Immature natural killer cell (primary cell): ENCODE data around the gene CD72. TPM values are rescaled to one million over a fixed set of nuclear protein-coding genes. Genes with fewer than 3 reads are reported as not detected.
"Not testable (repeated sequence)": the region's sequence is repeated elsewhere in the genome, so short reads cannot be mapped to it uniquely, and the experiment has no call there.

Experiments
- DNase-seq, 3 donors: peaks; one replicate each; pipeline ENCODE4 v3.0.0; 2022; ENCODE audit warnings: mixed read lengths in 1 of 3
- H3K27ac Mint-ChIP-seq, 6 donors: one replicate each; pipeline ENCODE4 v1.8.0; 2020; ENCODE audit warnings: mixed read lengths in 6 of 6, mild to moderate bottlenecking in 5 of 6, inconsistent platforms in 4 of 6, moderate library complexity in 3 of 6
- H3K27me3 Mint-ChIP-seq, 3 donors: one replicate each; pipeline ENCODE4 v1.8.0; 2020 to 2021; ENCODE audit warnings: low read depth in 3 of 3, mild to moderate bottlenecking in 3 of 3, mixed read lengths in 3 of 3, moderate library complexity in 3 of 3, inconsistent platforms in 1 of 3
- H3K36me3 Mint-ChIP-seq, 3 donors: one replicate each; pipeline ENCODE4 v1.8.0; 2020; ENCODE audit warnings: mixed read lengths in 3 of 3, inconsistent platforms in 2 of 3, mild to moderate bottlenecking in 2 of 3
- H3K4me1 Mint-ChIP-seq, 2 donors: one replicate each; pipeline ENCODE4 v1.8.0; 2020; ENCODE audit warnings: inconsistent platforms in 2 of 2, mild to moderate bottlenecking in 2 of 2, mixed read lengths in 2 of 2, moderate library complexity in 1 of 2
- H3K4me3 Mint-ChIP-seq, 5 donors: one replicate each; pipeline ENCODE4 v1.8.0; 2020; ENCODE audit warnings: mild to moderate bottlenecking in 5 of 5, mixed read lengths in 5 of 5, inconsistent platforms in 3 of 5, moderate library complexity in 3 of 5
- H3K9me3 Mint-ChIP-seq, 6 donors: one replicate each; pipeline ENCODE4 v1.8.0; 2020; ENCODE audit warnings: mild to moderate bottlenecking in 6 of 6, mixed read lengths in 6 of 6, inconsistent platforms in 4 of 6, moderate library complexity in 3 of 6
- polyA plus RNA-seq, 3 donors: library from polyadenylated mRNA; unstranded; fragments of 300-500 nt; fragmentation: Illumina TruSeq; gene quantifications; one replicate each; pipeline ENCODE4 v1.2.3, GENCODE V29; 2021

CD72 gene
- polyA plus RNA-seq, 3 donors from 2014 or later: 6.2 to 18.4 (median 10.1) TPM

DNA sequence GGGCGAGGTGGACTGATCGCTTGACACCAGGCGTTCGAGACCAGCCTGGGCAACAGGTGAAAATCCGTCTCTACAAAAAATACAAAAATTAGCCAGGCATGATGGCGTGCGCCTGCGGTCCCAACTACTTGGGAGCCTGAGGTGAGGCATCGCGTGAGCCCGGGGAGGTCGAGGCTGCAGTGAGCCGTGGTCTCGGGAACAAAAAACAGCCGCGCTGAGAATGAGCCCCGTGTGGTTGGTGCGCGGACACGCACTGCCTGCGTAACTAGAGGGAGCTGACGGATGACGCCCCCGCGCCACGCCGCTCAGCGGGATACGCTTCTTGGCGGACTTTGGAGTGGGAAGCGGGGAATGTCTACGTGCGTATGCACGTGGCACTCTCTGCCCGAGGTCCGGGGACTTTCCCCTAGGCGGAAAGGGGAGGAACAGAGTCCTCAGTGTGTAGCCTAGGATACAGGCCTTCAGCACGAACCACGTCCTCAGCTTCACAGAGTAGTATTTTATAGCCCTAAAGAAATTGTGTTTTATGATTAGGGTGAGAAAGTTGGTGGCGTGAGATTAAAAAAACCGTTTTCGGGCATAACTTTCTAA lies 39.4 kb upstream of the CD72 start, which contains the start of gene RMRP:
Gene RMRP (minus strand): TSS at position 474 of the 591 bp plus-strand sequence.
- Mint-ChIP-seq H3K27ac (peak within 1 kb of the TSS; percentile 97 to 100 (median 99)), H3K36me3 (peaks cover 13 to 24% (median 23%) of the 10 kb centered on the region in 3 donors), H3K27me3 (peaks cover 11 to 30% (median 26%) of the 10 kb centered on the region in 3 donors), H3K4me1 (peaks cover 63 to 71% of the 10 kb centered on the region in 2 donors), H3K9me3 (peaks cover 0 to 5% (median 3%) of the 10 kb centered on the region in 6 donors), H3K4me3 (peak within 1 kb of the TSS; percentile 81 to 91 (median 89))
- DNase-seq: peak; percentile 90 to 94 (median 93)

GRCh38 chr9:35656831-35657545 lies 38.8 kb upstream of the CD72 start:
- Mint-ChIP-seq H3K36me3 (peaks cover 12 to 23% (median 23%) of the 10 kb centered on the region in 3 donors), H3K27me3 (peaks cover 11 to 30% (median 24%) of the 10 kb centered on the region in 3 donors), H3K9me3 (peaks cover 0 to 5% (median 3%) of the 10 kb centered on the region in 6 donors), H3K4me1 (peaks cover 56 to 65% of the 10 kb centered on the region in 2 donors), H3K27ac (peak overlapping the region; percentile 97 to 100 (median 99)), H3K4me3 (peak overlapping the region; percentile 81 to 91 (median 87))
- DNase-seq: no peak

DNA sequence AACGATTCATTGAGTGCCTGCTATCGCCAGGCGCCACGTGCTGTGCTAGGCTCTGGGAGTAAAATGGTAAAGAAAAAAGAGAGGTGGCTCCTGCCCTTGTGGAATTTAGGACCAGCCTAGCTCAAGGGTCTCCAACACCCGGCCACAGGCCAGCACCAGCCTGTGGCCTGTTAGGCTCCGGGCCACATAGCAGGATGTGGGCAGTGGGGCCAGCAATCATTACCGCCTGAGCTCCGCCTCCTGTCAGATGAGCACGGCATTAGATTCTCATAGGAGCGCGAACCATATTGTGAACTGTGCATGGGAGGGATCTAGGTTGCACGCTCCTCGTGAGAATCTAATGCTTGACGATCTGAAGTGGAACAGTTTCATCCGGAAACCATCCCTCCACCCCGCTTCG lies 38.1 kb upstream of the CD72 start:
- Mint-ChIP-seq H3K4me1 (peaks cover 51 to 61% of the 10 kb centered on the region in 2 donors), H3K4me3 (peak overlapping the region; percentile 81 to 91 (median 87)), H3K36me3 (peaks cover 8 to 19% (median 19%) of the 10 kb centered on the region in 3 donors), H3K27ac (peak overlapping the region; percentile 97 to 100 (median 99)), H3K9me3 (peaks cover 0 to 5% (median 3%) of the 10 kb centered on the region in 6 donors), H3K27me3 (peaks cover 11 to 30% (median 24%) of the 10 kb centered on the region in 3 donors)
- peak; percentile 46 to 50 (median 48) for DNase-seq

GRCh38 chr9:35653611-35654010 lies 35.4 kb upstream of the CD72 start:
- no peak overlapping the region for H3K4me3 Mint-ChIP-seq

DNA sequence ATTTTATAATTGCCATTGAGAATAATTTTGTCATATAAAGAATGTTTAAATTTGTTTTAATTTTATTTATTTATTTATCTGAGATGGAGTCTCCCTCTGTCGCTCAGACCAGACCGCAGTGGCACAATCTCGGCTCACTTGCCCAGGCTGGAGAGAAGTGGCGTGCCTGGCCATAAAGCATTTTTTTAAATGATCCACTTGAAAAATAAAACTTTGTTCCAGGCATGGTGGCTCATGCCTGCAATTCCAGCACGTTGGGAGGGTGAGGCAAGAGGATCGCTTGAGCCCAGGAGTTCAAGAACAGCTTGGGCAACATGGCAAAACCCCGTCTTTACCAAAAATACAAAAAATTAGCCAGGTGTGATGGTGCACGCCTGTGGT lies 34.6 kb upstream of the CD72 start:
- Mint-ChIP-seq H3K4me1 (peaks cover 47 to 54% of the 10 kb centered on the region in 2 donors), H3K27ac (no peak overlapping the region), H3K4me3 (no peak overlapping the region), H3K36me3 (no peaks in the 10 kb centered on the region), H3K27me3 (peaks cover 8 to 16% (median 14%) of the 10 kb centered on the region in 3 donors), H3K9me3 (peaks cover 0 to 2% (median 1%) of the 10 kb centered on the region in 6 donors)
- no peak for DNase-seq

More at GRCh38 chr9:35653611-35654010, 35.4 kb upstream of the CD72 start:
- Mint-ChIP-seq H3K36me3 (no peaks in the 10 kb centered on the region), H3K27me3 (peaks cover 13 to 21% (median 20%) of the 10 kb centered on the region in 3 donors), H3K4me1 (peaks cover 41 to 50% of the 10 kb centered on the region in 2 donors), H3K9me3 (peaks cover 0 to 5% (median 3%) of the 10 kb centered on the region in 6 donors), H3K27ac (no peak overlapping the region)
- DNase-seq: no peak

DNA sequence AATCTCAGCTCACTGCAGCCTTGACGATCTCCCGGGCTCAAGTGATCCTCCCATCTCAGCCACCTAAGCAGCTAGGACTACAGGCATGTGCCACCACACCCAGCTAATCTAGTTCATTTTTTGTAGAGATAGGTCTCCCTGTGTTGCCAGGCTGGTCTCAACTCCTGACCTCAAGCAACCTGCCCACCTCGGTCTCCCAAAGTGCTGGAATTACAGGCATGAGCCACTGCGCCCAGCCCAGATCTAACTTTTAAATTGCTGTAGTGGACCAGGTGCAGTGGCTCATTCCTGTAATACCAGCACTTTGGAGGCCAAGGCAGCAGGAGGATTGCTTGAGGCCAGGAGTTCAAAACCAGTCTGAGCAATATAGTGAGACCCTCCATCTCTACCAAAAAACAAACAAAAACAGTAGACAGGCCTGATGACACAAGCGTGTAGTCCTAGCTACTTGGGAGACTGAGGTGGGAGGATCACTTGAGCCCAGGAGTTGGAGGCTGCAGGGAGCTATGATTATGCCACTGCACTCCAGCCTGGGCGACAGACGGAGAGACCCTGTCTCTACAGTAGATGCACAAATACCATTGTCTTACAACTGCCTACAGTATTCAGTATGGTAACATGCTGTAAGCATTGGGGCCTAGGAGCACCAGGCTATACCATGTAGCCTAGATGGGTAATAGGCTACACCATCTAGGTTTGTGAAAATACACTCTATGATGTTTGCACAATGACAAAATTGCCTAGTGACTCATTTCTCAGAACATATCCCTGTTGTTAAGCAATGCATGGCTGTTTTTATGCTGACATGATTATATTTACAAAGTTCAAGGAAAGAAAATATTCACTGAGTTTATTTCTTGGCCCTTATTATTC lies 34.0 kb upstream of the CD72 start:
- H3K4me3 Mint-ChIP-seq: no peak overlapping the region
- H3K36me3 Mint-ChIP-seq: no peaks in the 10 kb centered on the region
- no peak for DNase-seq
- H3K27ac Mint-ChIP-seq: no peak overlapping the region
- H3K9me3 Mint-ChIP-seq: no peaks in the 10 kb centered on the region
- peaks cover 47 to 54% of the 10 kb centered on the region in 2 donors for H3K4me1 Mint-ChIP-seq
- peaks cover 8 to 16% (median 14%) of the 10 kb centered on the region in 3 donors for H3K27me3 Mint-ChIP-seq

DNA sequence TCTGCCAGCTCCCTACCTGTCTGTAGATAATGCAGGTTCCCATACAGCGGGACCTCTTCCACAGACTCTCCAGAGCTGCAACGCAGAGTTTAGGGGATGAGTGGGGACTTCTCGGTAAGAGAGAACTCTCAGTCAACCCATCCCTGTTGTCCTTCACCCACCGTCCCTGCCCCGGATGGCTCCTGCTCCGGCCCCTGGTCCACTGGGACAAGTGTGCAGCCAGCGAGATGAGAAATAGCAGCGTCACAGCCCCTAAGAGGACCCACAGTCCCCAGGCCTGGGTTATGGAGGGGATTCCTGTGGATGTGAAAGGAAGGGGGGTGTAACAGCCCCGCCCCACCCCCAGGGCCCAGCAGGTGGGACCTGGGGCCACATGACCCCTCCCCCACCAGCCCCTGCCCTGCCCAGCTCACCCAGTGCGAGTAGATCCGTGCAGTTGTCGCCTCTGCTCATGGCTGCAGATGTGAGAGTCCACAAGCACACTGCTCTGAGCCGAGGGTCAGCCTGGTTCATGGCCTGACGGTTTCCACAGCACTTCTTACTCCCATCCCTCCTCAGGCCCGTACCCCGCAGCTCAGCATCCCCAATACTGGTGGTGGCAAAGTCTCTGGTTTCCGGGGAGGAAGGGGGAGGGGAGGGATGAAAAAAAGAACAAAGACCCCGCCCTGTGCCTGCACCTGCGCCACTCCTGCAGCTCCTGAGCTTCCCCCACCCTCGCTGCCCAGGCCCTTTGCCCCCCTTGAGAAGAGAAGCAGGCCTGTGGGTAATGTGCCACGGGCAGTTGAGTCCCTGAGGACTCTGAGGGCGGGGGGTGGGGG lies 32.3 kb upstream of the CD72 start, which contains the start of gene SIT1:
Gene SIT1 (minus strand): TSS at position 591 of the 818 bp plus-strand sequence. CDS start 78 bp downstream, at position 513.
- H3K36me3 Mint-ChIP-seq: no peaks in the 10 kb centered on the region
- no peaks in the 10 kb centered on the region for H3K9me3 Mint-ChIP-seq
- no peak for DNase-seq
- H3K27me3 Mint-ChIP-seq: peaks cover 10 to 18% (median 10%) of the 10 kb centered on the region in 3 donors
- peaks cover 45 to 51% of the 10 kb centered on the region in 2 donors for H3K4me1 Mint-ChIP-seq
- no peak within 1 kb of the TSS for H3K4me3 Mint-ChIP-seq
- peak within 1 kb of the TSS in 3 of 6 donors; percentile 15 to 50 (median 37) for H3K27ac Mint-ChIP-seq

DNA sequence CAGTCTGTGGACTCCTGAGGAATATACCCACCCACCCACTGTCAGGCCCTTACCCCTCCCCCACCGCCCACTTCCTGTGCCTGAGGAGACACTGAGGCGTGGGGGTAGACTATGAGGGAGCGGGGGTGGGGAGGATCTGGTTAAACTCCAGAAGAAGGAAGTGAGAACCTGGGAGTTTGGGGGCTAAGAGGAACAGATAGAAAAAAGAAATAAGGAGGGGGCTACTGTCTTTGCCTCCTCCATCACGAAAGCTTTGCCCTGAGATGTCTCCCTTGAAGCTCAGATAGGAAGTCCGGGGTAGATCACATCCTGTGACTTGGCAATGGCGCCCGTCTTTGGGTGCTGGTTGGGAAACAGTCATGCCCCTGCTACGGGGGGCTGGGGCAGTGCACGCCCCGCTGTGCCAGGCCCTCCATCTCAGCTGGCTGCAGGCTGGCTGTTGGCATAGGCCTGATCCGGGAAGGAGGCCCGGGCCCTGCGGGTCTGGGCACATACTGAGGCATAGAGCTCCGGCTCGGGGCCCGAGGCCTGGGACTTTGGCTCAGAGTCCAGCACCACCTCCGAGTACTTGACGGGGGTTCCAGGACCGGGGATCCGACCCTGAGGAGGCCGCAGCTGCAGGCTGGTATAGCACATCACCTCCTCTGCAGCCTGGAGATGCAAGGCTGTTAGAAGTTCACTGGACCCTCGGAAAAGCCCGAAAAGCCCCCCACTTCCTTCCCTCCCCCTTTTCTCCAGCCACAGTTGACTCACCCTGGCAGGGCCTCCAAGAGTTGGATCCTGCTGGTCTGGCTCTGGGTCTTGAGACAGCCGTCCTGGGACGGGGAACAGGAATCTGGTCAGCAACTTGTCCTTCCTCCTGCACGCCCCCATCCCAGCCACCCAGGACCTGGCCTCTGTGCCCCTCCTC lies 31.5 kb upstream of the CD72 start:
- no peaks in the 10 kb centered on the region for H3K9me3 Mint-ChIP-seq
- DNase-seq: no peak
- H3K27me3 Mint-ChIP-seq: peaks cover 10 to 18% (median 10%) of the 10 kb centered on the region in 3 donors
- H3K4me3 Mint-ChIP-seq: peak overlapping the region in 3 of 5 donors; percentile 25 to 41 (median 30)
- peaks cover 47 to 57% of the 10 kb centered on the region in 2 donors for H3K4me1 Mint-ChIP-seq
- H3K27ac Mint-ChIP-seq: peak overlapping the region in 4 of 6 donors; percentile 60 to 79 (median 72)
- H3K36me3 Mint-ChIP-seq: no peaks in the 10 kb centered on the region

DNA sequence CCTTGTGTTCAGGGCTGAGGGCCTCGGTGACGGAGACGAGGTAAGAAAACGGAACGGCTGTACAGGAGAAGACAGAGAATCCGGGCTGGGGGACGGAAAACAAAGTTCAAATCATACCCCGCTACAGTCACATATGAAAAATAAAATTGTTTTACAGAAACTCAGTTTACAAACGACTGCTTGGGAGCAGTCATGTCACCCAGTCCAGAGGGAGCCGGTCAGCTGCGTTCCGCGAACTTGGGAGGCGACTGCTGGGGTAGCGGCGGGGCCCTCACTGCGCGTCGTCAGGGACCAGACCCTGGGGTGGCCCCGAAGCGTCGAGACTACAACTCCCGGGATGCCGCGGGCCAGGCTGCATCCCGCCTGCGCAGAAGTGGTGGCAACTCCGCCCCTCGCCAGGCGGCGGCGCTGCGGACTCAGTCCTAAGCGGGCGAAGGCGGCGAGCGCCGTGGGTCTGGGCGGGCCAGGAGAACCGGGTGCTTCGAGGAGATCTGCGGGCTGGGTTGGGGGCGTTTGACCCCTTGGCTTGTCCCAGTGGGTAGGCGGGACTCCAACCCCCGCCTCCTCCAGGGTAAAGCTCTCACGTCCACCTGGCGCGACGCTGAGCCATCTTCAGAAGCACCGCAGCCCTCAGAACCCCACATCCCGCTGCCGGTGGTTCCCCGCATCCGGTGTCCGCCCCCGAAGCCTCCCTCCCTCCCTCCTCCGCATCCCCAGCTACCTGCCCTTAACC lies 28.5 kb upstream of the CD72 start:
- peak; percentile 91 to 92 (median 91) for DNase-seq
- peak overlapping the region; percentile 92 to 100 (median 96) for H3K4me3 Mint-ChIP-seq
- H3K36me3 Mint-ChIP-seq: peaks cover 0 to 4% (median 4%) of the 10 kb centered on the region in 3 donors
- peaks cover 10 to 18% (median 10%) of the 10 kb centered on the region in 3 donors for H3K27me3 Mint-ChIP-seq
- peaks cover 57 to 73% of the 10 kb centered on the region in 2 donors for H3K4me1 Mint-ChIP-seq
- no peaks in the 10 kb centered on the region for H3K9me3 Mint-ChIP-seq
- peak overlapping the region; percentile 97 to 99 (median 98) for H3K27ac Mint-ChIP-seq

DNA sequence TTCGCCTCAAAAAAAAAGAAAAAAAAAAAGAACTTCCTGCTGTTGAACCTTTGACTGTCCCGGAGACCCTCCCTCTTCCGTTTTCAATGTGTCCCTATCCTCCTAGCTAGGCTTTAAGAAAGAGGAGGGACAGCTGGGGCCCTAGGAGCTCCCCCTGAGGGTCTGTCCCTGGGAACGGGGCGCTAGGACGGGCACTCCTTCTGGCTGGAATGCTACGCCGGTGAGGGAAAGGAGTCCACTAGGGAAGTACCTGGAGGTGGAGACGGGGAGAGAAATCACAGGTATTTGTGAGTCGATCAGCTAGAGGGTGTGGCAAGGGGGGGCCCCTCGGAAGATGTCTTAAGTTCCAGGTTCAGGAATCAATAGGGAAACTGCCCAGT lies 27.9 kb upstream of the CD72 start:
- H3K9me3 Mint-ChIP-seq: no peaks in the 10 kb centered on the region
- peaks cover 62 to 73% of the 10 kb centered on the region in 2 donors for H3K4me1 Mint-ChIP-seq
- peaks cover 0 to 5% (median 4%) of the 10 kb centered on the region in 3 donors for H3K36me3 Mint-ChIP-seq
- H3K27me3 Mint-ChIP-seq: peaks cover 10 to 18% (median 10%) of the 10 kb centered on the region in 3 donors
- DNase-seq: no peak
- peak overlapping the region; percentile 97 to 99 (median 98) for H3K27ac Mint-ChIP-seq
- H3K4me3 Mint-ChIP-seq: peak overlapping the region; percentile 92 to 100 (median 96)

DNA sequence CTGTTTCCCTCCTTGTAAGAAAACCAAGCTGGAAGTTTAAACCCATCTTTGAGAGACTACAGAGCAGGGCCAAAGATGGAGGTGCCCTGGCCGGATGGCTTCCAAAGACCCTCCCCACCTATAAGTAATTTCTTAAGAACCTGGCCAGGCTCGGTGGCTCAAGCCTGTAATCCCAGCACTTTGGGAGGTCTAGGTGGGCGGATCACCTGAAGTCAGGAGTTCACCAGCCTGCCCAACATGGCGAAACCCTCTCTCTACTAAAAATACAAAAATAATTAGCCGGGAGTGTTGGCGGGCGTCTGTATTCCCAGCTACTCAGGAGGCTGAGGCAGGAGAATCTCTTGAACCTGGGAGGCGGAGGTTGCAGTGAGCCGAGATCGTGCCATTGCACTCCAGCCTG lies 27.5 kb upstream of the CD72 start:
- H3K27ac Mint-ChIP-seq: peak overlapping the region; percentile 97 to 99 (median 98)
- not testable (repeated sequence) for H3K9me3 Mint-ChIP-seq, DNase-seq, H3K36me3 Mint-ChIP-seq
- H3K27me3 Mint-ChIP-seq: peaks cover 10 to 18% (median 10%) of the 10 kb centered on the region in 3 donors
- H3K4me3 Mint-ChIP-seq: peak overlapping the region; percentile 92 to 100 (median 96)
- peaks cover 66 to 76% of the 10 kb centered on the region in 2 donors for H3K4me1 Mint-ChIP-seq
